ENCODE data around the gene TRAPPC5. TPM values are rescaled to one million over a fixed set of nuclear protein-coding genes. Genes with fewer than 3 reads are reported as not detected.

TRAPPC5 gene
- total and polyA plus RNA-seq, 4 experiments from 2014 or later, result 60.7 to 153 (median 103) TPM

GRCh38 chr19:7674010-7675005 lies 6.3 kb upstream of the TRAPPC5 start:
- Mint-ChIP-seq H3K4me1 (peaks cover 15 to 53% (median 29%) of the 10 kb centered on the region in 4 donors), H3K27ac (peak overlapping the region in 1 of 7 donors; percentile 15), H3K27me3 (peaks cover 27 to 45% of the 10 kb centered on the region in 2 donors), H3K4me3 (no peak overlapping the region), H3K9me3 (peaks cover 0 to 2% (median 0%) of the 10 kb centered on the region in 8 donors), H3K36me3 (no peaks in the 10 kb centered on the region)
- H3K27ac ChIP-seq (ENCODE audit: low read depth, low read length), result no peak overlapping the region
- intact Hi-C loops (cut with micrococcal nuclease), result no loop called here
- H3K36me3 ChIP-seq (ENCODE audit: insufficient read depth, low read length), result no peaks in the 10 kb centered on the region
- H3K4me3 ChIP-seq (ENCODE audit: low read length in 2 of 2), result no peak overlapping the region
- H3K9me3 ChIP-seq (ENCODE audit: control insufficient read depth in 1 of 2, low read length in 2 of 2), result no peaks in the 10 kb centered on the region
- H3K4me1 ChIP-seq (ENCODE audit: insufficient read depth, low read length), result peaks cover 31% of the 10 kb centered on the region
- CTCF ChIA-PET (ENCODE audit: partially characterized antibody), result no interaction called here
- no peak for DNase-seq
- POLR2A ChIA-PET (ENCODE audit: partially characterized antibody), result interaction anchor here (1.2 kb wide), 1 partner anchor 141 kb away, joined by 3 read pairs; no protein-coding TSS in a partner anchor
- H3K27me3 ChIP-seq (ENCODE audit: insufficient read depth, low read length), result peaks cover 11% of the 10 kb centered on the region

- Mint-ChIP-seq H3K9me3 (peaks cover 0 to 2% (median 0%) of the 10 kb centered on the region in 8 donors), H3K4me1 (peaks cover 18 to 59% (median 31%) of the 10 kb centered on the region in 4 donors), H3K27ac (peak overlapping the region in 2 of 7 donors; percentile 18 to 27), H3K27me3 (peaks cover 21 to 36% of the 10 kb centered on the region in 2 donors), H3K36me3 (peaks cover 0 to 2% of the 10 kb centered on the region in 2 donors), H3K4me3 (peak overlapping the region in 4 of 8 donors; percentile 43 to 79 (median 59))
- Histone ChIP-seq H3K4me3 (ENCODE audit: low read length in 2 of 2) (no peak overlapping the region), H3K27ac (ENCODE audit: low read depth, low read length) (no peak overlapping the region), H3K9me3 (ENCODE audit: control insufficient read depth in 1 of 2, low read length in 2 of 2) (no peaks in the 10 kb centered on the region), H3K36me3 (ENCODE audit: insufficient read depth, low read length) (no peaks in the 10 kb centered on the region), H3K4me1 (ENCODE audit: insufficient read depth, low read length) (peaks cover 38% of the 10 kb centered on the region), H3K27me3 (ENCODE audit: insufficient read depth, low read length) (peaks cover 11% of the 10 kb centered on the region)
- ChIA-PET CTCF (ENCODE audit: partially characterized antibody) (interaction anchor here (0.9 to 1.7 kb wide), 4 partner anchors 108 to 127 kb away, joined by 3 to 5 read pairs (median 4); no protein-coding TSS in a partner anchor), POLR2A (ENCODE audit: partially characterized antibody) (no interaction called here)
- DNase-seq, result no peak
- intact Hi-C loops (cut with micrococcal nuclease), result no loop called here
Observed at GRCh38 chr19:7676376-7676775, 4.3 kb upstream of the TRAPPC5 start.

GRCh38 chr19:7676854-7677253 lies 3.8 kb upstream of the TRAPPC5 start, which contains the start of gene MCEMP1:
MCEMP1 (plus strand) TSS chr19:7677090; CDS start chr19:7677121, 31 bp downstream.
- H3K4me1 ChIP-seq (ENCODE audit: insufficient read depth, low read length), result peaks cover 43% of the 10 kb centered on the region
- no peaks in the 10 kb centered on the region for H3K36me3 ChIP-seq (ENCODE audit: insufficient read depth, low read length)
- Mint-ChIP-seq H3K27me3 (peaks cover 18 to 31% of the 10 kb centered on the region in 2 donors), H3K4me3 (peak within 1 kb of the TSS in 6 of 8 donors; percentile 25 to 79 (median 58)), H3K36me3 (peaks cover 0 to 7% of the 10 kb centered on the region in 2 donors), H3K4me1 (peaks cover 21 to 61% (median 35%) of the 10 kb centered on the region in 4 donors), H3K9me3 (peaks cover 0 to 2% (median 0%) of the 10 kb centered on the region in 8 donors), H3K27ac (peak within 1 kb of the TSS in 5 of 7 donors; percentile 18 to 84 (median 32))
- no peak within 1 kb of the TSS for H3K27ac ChIP-seq (ENCODE audit: low read depth, low read length)
- ChIA-PET CTCF (ENCODE audit: partially characterized antibody) (interaction anchor here (0.9 to 2.6 kb wide), 4 partner anchors 109 to 127 kb away, joined by 3 to 19 read pairs (median 4); no protein-coding TSS in a partner anchor), POLR2A (ENCODE audit: partially characterized antibody) (no interaction called here)
- intact Hi-C loops (cut with micrococcal nuclease), result no loop called here
- H3K27me3 ChIP-seq (ENCODE audit: insufficient read depth, low read length), result peaks cover 11% of the 10 kb centered on the region
- H3K4me3 ChIP-seq (ENCODE audit: low read length in 2 of 2), result no peak within 1 kb of the TSS
- H3K9me3 ChIP-seq (ENCODE audit: control insufficient read depth in 1 of 2, low read length in 2 of 2), result no peaks in the 10 kb centered on the region
- no peak for DNase-seq

GRCh38 chr19:7677669-7678311 lies 2.8 kb upstream of the TRAPPC5 start:
- intact Hi-C loops (cut with micrococcal nuclease), result no loop called here
- CTCF ChIA-PET (ENCODE audit: partially characterized antibody), result interaction anchor here (0.9 to 2.6 kb wide), 4 partner anchors 110 to 126 kb away, joined by 4 to 19 read pairs (median 6); no protein-coding TSS in a partner anchor
- peaks cover 16 to 30% of the 10 kb centered on the region in 2 donors for H3K27me3 Mint-ChIP-seq
- H3K36me3 ChIP-seq (ENCODE audit: insufficient read depth, low read length), result peaks cover 4% of the 10 kb centered on the region
- no peak overlapping the region for H3K4me3 ChIP-seq (ENCODE audit: low read length in 2 of 2)
- H3K4me3 Mint-ChIP-seq, result peak overlapping the region in 2 of 8 donors; percentile 25 to 45
- H3K27ac ChIP-seq (ENCODE audit: low read depth, low read length), result no peak overlapping the region
- H3K4me1 Mint-ChIP-seq, result peaks cover 23 to 61% (median 38%) of the 10 kb centered on the region in 4 donors
- no peak for DNase-seq
- peaks cover 10% of the 10 kb centered on the region for H3K27me3 ChIP-seq (ENCODE audit: insufficient read depth, low read length)
- peaks cover 0 to 2% (median 0%) of the 10 kb centered on the region in 8 donors for H3K9me3 Mint-ChIP-seq
- H3K9me3 ChIP-seq (ENCODE audit: control insufficient read depth in 1 of 2, low read length in 2 of 2), result no peaks in the 10 kb centered on the region
- H3K4me1 ChIP-seq (ENCODE audit: insufficient read depth, low read length), result peaks cover 46% of the 10 kb centered on the region
- H3K27ac Mint-ChIP-seq, result peak overlapping the region in 1 of 7 donors; percentile 84
- POLR2A ChIA-PET (ENCODE audit: partially characterized antibody), result no interaction called here
- peaks cover 4 to 10% of the 10 kb centered on the region in 2 donors for H3K36me3 Mint-ChIP-seq

- DNase-seq, result peak; percentile 68 to 88 (median 76)
- H3K27me3 Mint-ChIP-seq, result peaks cover 14 to 26% of the 10 kb centered on the region in 2 donors
- peaks cover 0 to 2% (median 0%) of the 10 kb centered on the region in 8 donors for H3K9me3 Mint-ChIP-seq
- peaks cover 6% of the 10 kb centered on the region for H3K27me3 ChIP-seq (ENCODE audit: insufficient read depth, low read length)
- peak overlapping the region; percentile 62 to 93 (median 80) for H3K4me3 Mint-ChIP-seq
- peaks cover 5 to 16% of the 10 kb centered on the region in 2 donors for H3K36me3 Mint-ChIP-seq
- no peaks in the 10 kb centered on the region for H3K9me3 ChIP-seq (ENCODE audit: control insufficient read depth in 1 of 2, low read length in 2 of 2)
- H3K4me3 ChIP-seq (ENCODE audit: low read length in 2 of 2), result no peak overlapping the region
- peak overlapping the region; percentile 48 to 90 (median 81) for H3K27ac Mint-ChIP-seq
- no peak overlapping the region for H3K27ac ChIP-seq (ENCODE audit: low read depth, low read length)
- peaks cover 23 to 60% (median 39%) of the 10 kb centered on the region in 4 donors for H3K4me1 Mint-ChIP-seq
- H3K4me1 ChIP-seq (ENCODE audit: insufficient read depth, low read length), result peaks cover 46% of the 10 kb centered on the region
- H3K36me3 ChIP-seq (ENCODE audit: insufficient read depth, low read length), result peaks cover 6% of the 10 kb centered on the region
- intact Hi-C loops (cut with micrococcal nuclease), result loop anchor here (1.0 kb wide), 2 partner anchors 27 to 120 kb away; no protein-coding TSS in a partner anchor
- POLR2A ChIA-PET (ENCODE audit: partially characterized antibody), result no interaction called here
- CTCF ChIA-PET (ENCODE audit: partially characterized antibody), result interaction anchor here (0.8 to 2.6 kb wide), 4 partner anchors 27 to 122 kb away, joined by 4 to 19 read pairs (median 6); no protein-coding TSS in a partner anchor
Observed at GRCh38 chr19:7678971-7679751, 1.5 kb upstream of the TRAPPC5 start.

All from CD4-positive, alpha-beta memory T cell (primary cell).